ENCODE results near the gene CDYL.

Gene CDYL

GRCh38 chr6:4763921-4764320 lies 12.3 kb upstream of the CDYL start:
- TF ChIP-seq CTCF (IDR thresholded peaks at IDR 0.05; ENCODE audit: control insufficient read depth, insufficient read depth, low read depth, low read length, missing control alignments) = no peak
- H3K4me3 ChIP-seq (ENCODE audit: control insufficient read depth, low read depth, low read length) = no peak overlapping the region
- no peak for DNase-seq (ENCODE audit: low read depth)

- no peak for TF ChIP-seq CTCF (IDR thresholded peaks at IDR 0.05; ENCODE audit: control insufficient read depth, insufficient read depth, low read depth, low read length, missing control alignments)
- no peak overlapping the region for H3K4me3 ChIP-seq (ENCODE audit: control insufficient read depth, low read depth, low read length)
- DNase-seq (ENCODE audit: low read depth) = no peak
Measured at GRCh38 chr6:4768815-4769214, 7.4 kb upstream of the CDYL start.

- no peak overlapping the region for H3K4me3 ChIP-seq (ENCODE audit: control insufficient read depth, low read depth, low read length)
Measured at GRCh38 chr6:4772750-4773149, 3.5 kb upstream of the CDYL start.

GRCh38 chr6:4773181-4773580 lies 3.0 kb upstream of the CDYL start:
- no peak overlapping the region for H3K4me3 ChIP-seq (ENCODE audit: control insufficient read depth, low read depth, low read length)
- no peak for DNase-seq (ENCODE audit: low read depth)
- no peak for TF ChIP-seq CTCF (IDR thresholded peaks at IDR 0.05; ENCODE audit: control insufficient read depth, insufficient read depth, low read depth, low read length, missing control alignments)

More at GRCh38 chr6:4772750-4773149, 3.5 kb upstream of the CDYL start:
- no peak for DNase-seq (ENCODE audit: low read depth)
- no peak for TF ChIP-seq CTCF (IDR thresholded peaks at IDR 0.05; ENCODE audit: control insufficient read depth, insufficient read depth, low read depth, low read length, missing control alignments)

- no peak overlapping the region for H3K4me3 ChIP-seq (ENCODE audit: control insufficient read depth, low read depth, low read length)
- TF ChIP-seq CTCF (IDR thresholded peaks at IDR 0.05; ENCODE audit: control insufficient read depth, insufficient read depth, low read depth, low read length, missing control alignments) = no peak
- no peak for DNase-seq (ENCODE audit: low read depth)
Measured at GRCh38 chr6:4774296-4774695, 1.9 kb upstream of the CDYL start.

- H3K4me3 ChIP-seq (ENCODE audit: control insufficient read depth, low read depth, low read length) = peak overlapping the region; percentile 38
- no peak for TF ChIP-seq CTCF (IDR thresholded peaks at IDR 0.05; ENCODE audit: control insufficient read depth, insufficient read depth, low read depth, low read length, missing control alignments)
- DNase-seq (ENCODE audit: low read depth) = no peak
Measured at GRCh38 chr6:4774715-4775493, 1.3 kb upstream of the CDYL start.
